T follicular helper cell (primary cell): Measurements from ENCODE around the gene E2F7.

ENCODE experiments used
- DNase-seq: peaks from one replicate; pipeline ENCODE4 v3.0.0-alpha.2; 2020; ENCODE audit warnings: low read depth

E2F7 gene

DNA sequence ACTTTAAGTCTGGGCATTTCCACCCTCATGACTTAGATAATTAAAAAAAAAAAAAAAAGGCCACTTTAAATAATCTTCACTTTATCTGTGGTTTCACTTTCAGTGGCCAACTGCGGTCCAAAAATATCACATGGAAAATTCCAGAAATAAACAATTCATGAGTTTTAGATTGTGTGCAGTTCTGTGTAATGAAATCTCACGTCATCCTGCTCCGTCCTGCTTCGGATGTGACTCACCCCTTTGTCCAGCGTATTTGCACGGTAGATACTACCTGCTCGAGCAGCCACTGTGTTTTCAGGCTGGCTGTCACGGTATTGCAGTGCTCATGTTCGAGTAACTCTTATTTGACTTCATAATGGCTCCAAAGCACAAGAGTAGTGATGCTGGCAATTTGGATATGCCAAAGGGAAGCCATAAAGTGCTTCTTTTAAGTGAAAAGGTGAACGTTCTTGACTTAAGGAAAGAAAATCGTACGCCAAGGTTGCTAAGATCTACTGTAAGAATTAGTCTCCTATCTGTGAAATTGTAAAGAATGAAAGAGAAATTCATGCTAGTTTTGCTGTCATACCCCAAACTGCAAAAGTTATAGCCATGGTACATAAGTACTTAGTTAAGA is 2.4 kb downstream of the E2F7 start:
- no peak for DNase-seq

DNA sequence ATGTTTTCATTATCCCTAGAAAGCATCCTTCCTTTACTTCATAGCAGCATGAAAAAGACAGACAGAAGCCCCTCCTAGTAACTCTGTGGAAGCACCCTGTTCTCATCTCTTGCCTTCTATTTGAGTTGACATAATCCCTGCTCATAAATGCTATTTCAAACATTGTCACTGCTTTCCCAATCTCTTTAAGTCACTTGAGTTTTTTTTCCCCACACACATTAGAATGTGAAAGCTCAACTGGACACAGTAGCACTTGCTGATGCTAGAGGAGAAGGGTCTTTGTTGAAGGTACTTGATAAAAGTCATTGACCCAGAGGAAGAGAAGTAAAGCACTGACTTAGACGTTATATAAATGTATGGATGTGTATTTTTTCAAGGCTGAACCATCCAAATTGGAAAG is 3.0 kb downstream of the E2F7 start:
- no peak for DNase-seq

- DNase-seq = no peak
Measured at GRCh38 chr12:77060883-77061240, 4.5 kb downstream of the E2F7 start.

- no peak for DNase-seq
Measured at GRCh38 chr12:77060136-77060882, 5.1 kb downstream of the E2F7 start.

GRCh38 chr12:77058740-77059139 is 6.6 kb downstream of the E2F7 start:
- DNase-seq = no peak

GRCh38 chr12:77054851-77055250 is 10.5 kb downstream of the E2F7 start:
- no peak for DNase-seq

- DNase-seq = no peak
Measured at GRCh38 chr12:77053259-77053658, 12.1 kb downstream of the E2F7 start.

DNA sequence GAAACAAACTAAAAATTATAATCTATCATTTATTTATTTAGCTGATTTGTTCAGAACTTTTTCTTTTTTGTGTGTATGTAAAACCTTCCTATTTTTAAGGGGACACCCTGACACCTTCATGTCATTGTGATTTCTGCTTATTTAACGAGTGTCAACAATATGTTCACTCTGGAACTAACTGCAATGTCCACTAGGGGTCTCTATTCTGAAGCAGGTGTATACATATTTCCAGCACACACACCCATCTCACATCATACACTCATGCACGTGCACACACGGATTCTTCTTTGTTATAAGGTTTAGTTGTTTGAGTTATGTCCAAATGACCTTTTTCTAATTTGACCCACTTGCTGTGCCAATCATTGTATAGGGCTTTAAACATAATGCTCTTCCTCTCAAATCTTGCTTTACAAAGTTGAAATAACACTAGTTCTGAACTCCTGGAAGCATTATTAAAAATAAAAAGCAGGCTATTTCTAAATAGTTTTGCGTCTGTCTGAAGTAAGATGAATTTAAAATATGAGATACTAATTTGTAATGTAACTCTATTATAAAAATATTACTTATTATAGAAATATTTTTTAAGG is 15.5 kb downstream of the E2F7 start:
- DNase-seq = no peak

- DNase-seq = no peak
Measured at GRCh38 chr12:77047341-77048109, 17.8 kb downstream of the E2F7 start.

GRCh38 chr12:77046468-77046867 is 18.9 kb downstream of the E2F7 start:
- DNase-seq = no peak

GRCh38 chr12:77045183-77045582 is 20.2 kb downstream of the E2F7 start:
- DNase-seq = no peak

DNA sequence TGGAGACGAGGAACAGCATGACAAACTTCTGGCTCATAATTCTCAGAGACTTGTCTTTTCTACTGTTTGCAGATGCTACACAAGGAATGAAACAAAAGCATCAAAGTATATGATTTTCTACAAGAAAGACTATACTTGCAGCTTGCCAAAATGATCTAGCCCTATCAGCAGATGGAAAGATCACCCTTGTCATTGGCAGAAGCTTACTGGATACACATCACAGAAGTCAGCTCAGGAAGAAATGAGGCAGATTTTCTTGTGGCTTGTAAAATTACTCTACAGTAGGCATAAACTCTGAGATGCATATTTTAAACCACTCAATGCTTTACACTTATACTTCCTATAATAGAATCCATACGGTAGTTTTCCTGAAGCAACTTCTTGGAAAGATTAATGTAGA is 20.6 kb downstream of the E2F7 start:
- no peak for DNase-seq

GRCh38 chr12:77042833-77043232 is 22.5 kb downstream of the E2F7 start:
- no peak for DNase-seq

GRCh38 chr12:77040231-77040630 is 25.1 kb downstream of the E2F7 start:
- no peak for DNase-seq

DNA sequence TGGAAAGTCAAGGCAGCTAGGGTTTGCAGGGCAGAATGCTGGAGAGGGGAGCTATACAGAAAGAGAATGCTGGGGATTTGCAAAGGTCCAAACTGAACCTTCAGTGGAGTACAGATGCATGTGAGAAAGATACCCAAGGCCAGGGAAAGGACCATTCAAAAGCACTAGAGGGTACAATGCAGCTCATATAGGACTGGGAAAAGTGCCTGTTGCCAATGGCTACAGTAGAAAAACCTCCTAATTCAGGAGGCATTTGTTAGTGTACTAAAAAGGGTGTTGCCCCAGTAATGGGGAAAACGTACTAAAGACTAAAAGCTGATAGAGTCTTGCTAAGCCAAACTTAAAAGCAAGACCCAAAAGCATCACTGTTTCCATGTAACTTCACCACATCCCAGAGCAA is 30.1 kb downstream of the E2F7 start:
- DNase-seq = no peak

- no peak for DNase-seq
Measured at GRCh38 chr12:77033658-77034536, 31.5 kb downstream of the E2F7 start.

DNA sequence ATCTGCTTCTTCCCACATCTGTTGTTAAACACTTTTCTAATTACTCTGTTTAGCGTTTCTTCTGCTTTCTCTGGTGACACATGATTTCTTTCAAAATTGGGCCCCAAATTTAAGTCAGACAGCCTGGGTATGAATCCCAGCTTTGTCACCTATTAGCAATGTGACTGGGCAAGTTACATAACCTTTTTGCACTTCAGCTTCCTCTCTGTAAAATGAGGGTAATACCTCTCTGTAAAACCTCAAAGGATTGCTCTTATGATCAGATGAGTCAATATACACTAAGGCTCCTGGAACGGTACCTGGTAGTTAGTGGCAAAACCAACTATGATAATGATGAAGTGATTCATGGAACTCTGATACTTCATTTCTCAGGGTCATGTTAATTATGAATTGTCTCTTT is 33.0 kb downstream of the E2F7 start:
- DNase-seq = no peak

DNA sequence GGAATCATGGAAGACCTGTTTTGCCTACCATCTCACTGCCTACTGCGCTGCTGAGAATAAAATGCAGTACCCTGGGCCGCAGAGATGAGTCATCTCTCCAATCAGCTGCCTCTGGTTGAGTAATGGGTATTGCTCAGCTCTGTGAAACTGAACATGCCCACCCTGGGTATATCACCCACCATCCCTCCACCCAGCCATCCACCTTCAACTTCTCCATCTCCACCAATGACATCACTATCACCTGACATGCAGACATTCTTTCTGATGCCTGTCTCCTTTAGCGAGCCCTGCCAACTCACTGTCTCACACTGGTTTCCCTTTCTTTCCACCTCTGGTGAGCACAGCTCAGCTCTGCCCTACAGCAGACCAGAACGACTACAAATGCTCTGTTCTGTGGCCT is 33.6 kb downstream of the E2F7 start:
- no peak for DNase-seq

DNA sequence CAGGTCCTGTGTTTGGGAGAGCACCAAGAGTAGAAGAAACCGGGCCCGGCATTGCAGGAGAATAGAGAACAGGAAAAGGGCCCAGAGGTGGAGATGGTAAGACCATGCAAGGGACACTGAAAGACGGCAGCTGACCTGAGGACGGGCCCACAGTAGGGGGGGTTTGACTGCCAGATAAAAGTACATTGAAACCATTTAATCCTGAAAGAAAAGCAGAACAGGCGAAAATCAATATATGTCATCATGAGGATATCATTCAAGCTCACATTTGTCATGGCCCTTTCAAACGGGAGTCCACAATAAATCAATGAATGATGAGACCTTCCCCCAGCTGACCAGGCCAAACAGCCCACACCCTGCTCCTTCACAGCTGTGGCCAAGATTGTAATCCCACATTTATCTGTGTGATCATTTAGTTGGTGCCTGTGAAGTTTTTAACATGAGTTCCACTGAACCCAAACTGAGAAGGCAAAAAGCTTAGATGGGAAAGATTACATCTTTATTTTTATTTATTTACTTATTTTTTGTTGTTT is 39.5 kb downstream of the E2F7 start:
- no peak for DNase-seq

DNA sequence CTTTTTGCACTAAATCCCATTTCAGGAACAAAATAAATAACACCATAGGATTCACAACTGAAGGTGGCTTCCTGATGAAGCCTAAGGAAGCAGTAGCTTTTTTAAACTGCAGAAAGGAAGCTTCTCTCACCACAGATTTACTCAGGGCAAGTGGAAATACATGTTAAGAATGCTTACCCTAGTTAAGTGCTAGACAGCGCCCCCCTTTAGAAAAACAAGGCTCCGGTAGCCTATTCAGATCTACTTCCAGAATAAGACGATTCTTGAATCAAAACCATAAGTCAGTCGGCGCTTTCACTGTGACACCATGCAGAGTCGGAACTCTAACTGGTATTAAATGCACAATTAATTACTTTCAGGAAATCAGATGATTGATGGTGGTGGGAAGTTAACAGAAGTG is 41.9 kb downstream of the E2F7 start:
- DNase-seq = no peak

DNA sequence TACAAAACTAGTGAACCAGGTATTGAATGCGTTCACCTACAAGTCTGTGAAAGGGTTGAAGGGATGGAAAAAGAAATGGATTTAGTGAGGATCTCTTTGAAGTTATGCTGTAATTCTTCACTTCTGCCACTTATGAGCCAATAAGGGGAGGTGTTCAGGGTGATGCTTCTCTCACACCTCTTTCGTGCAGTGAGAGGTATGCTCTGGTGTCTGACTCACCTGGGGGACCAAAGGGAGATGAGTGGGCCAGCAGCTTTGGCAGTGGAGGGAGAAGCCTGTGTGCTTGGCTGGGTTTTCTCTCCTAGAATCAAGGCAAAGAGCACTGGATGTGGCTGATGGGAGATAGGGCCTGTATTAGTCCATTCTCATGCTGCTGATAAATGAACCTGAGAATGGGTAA is 45.4 kb downstream of the E2F7 start:
- no peak for DNase-seq

- DNase-seq = no peak
Measured at GRCh38 chr12:77016606-77017005, 48.8 kb downstream of the E2F7 start.
